Tibial nerve (tissue), 4 donors: Measurements from ENCODE around the gene LMCD1. TPM values are rescaled to one million over a fixed set of nuclear protein-coding genes. Genes with fewer than 3 reads are reported as not detected.

Source experiments
- DNase-seq, 2 donors: peaks; one replicate each; pipeline ENCODE4 v3.0.0-alpha.2; 2019; ENCODE audit warnings: low spot score in 2 of 2
- H3K27ac ChIP-seq, 4 donors: fragments of 200-600 bp; sonication (generic) in 3 of 4; one replicate each; pipeline ENCODE4 v1.5.1; 2017 to 2019; ENCODE audit warnings: mild to moderate bottlenecking in 1 of 4
- H3K27me3 ChIP-seq, 2 donors: fragments of 200-600 bp; sonication (generic) in 1 of 2; one replicate each; pipeline versions ENCODE4 v1.5.1 to v1.6.0; 2017 to 2019
- H3K36me3 ChIP-seq, 3 donors: fragments of 200-600 bp; sonication (generic); one replicate each; pipeline ENCODE4 v1.5.1; 2018 to 2019
- H3K4me1 ChIP-seq, 4 donors: fragments of 200-600 bp; sonication (generic) in 3 of 4; one replicate each; pipeline ENCODE4 v1.5.1; 2017 to 2019
- H3K4me3 ChIP-seq, 4 donors: fragments of 200-600 bp; sonication (generic) in 3 of 4; one replicate each; pipeline ENCODE4 v1.5.1; 2017 to 2019; ENCODE audit warnings: mild to moderate bottlenecking in 1 of 4, moderate library complexity in 1 of 4
- H3K9me3 ChIP-seq, 4 donors: fragments of 200-600 bp; sonication (generic) in 3 of 4; one replicate each; pipeline ENCODE4 v1.5.1; 2017 to 2019
- CTCF ChIP-seq, 5 experiments: fragments of 200-600 bp in 3 of 5; fragments of 450-650 bp in 2 of 5; sonication (generic) in 3 of 5; IDR thresholded peaks; one replicate each; pipeline ENCODE4 v1.5.1; 2016 to 2019; ENCODE audit warnings: antibody characterized with exemption in 5 of 5, mild to moderate bottlenecking in 3 of 5, moderate library complexity in 2 of 5
- EP300 ChIP-seq, 2 donors: sonication (generic); formaldehyde crosslinking; IDR thresholded peaks; one replicate each; pipeline ENCODE4 v1.6.1; 2017; ENCODE audit warnings: antibody characterized with exemption in 2 of 2, mild to moderate bottlenecking in 1 of 2
- POLR2A ChIP-seq, 2 donors: fragments of 450-650 bp; IDR thresholded peaks; one replicate each; pipeline ENCODE4 v1.6.1; 2017; ENCODE audit warnings: antibody characterized with exemption in 2 of 2, mild to moderate bottlenecking in 2 of 2, moderate library complexity in 2 of 2
- WGBS, 2 donors: methylation state at CpG; one replicate each; pipeline ENCODE4 v1.1.5; 2018; 5-methylcytosine and 5-hydroxymethylcytosine counted together
- total RNA-seq, 4 donors: library from RNA; depleted of rRNA; stranded (reverse); fragments of >200 nt; gene quantifications; one replicate each; pipeline ENCODE4 v1.1.0, GENCODE V29; 2016

Gene LMCD1
- total RNA-seq, 4 donors from 2014 or later = 81.2 to 147 (median 92.9) TPM

- DNase-seq = no peak
- peaks cover 0 to 27% (median 0%) of the 10 kb centered on the region in 4 donors for H3K4me1 ChIP-seq
- H3K4me3 ChIP-seq = no peak overlapping the region
- H3K9me3 ChIP-seq = no peaks in the 10 kb centered on the region
- no peaks in the 10 kb centered on the region for H3K27me3 ChIP-seq
- TF ChIP-seq POLR2A (IDR thresholded peaks at IDR 0.05) (no peak), EP300 (IDR thresholded peaks at IDR 0.05) (no peak), CTCF (IDR thresholded peaks at IDR 0.05) (no peak)
- H3K36me3 ChIP-seq = peaks cover 0 to 80% (median 0%) of the 10 kb centered on the region in 3 donors
- WGBS, 2 donors = 63% methylated on average over 1 of the region's 1 CpG
- H3K27ac ChIP-seq = no peak overlapping the region
These were observed 47.7 kb downstream of the LMCD1 start for GRCh38 chr3:8549354-8549753.

GRCh38 chr3:8550611-8551010 lies 49.0 kb downstream of the LMCD1 start:
- DNase-seq = peak in 1 of 2 donors; percentile 24
- Histone ChIP-seq H3K9me3 (no peaks in the 10 kb centered on the region), H3K4me1 (peaks cover 0 to 39% (median 7%) of the 10 kb centered on the region in 4 donors), H3K27ac (peak overlapping the region in 2 of 4 donors; percentile 13 to 39), H3K4me3 (no peak overlapping the region), H3K36me3 (peaks cover 0 to 74% (median 0%) of the 10 kb centered on the region in 3 donors), H3K27me3 (no peaks in the 10 kb centered on the region)
- 63 to 72% methylated on average over 6 of the region's 6 CpGs for WGBS, 2 donors
- TF ChIP-seq POLR2A (IDR thresholded peaks at IDR 0.05) (no peak), CTCF (IDR thresholded peaks at IDR 0.05) (no peak), EP300 (IDR thresholded peaks at IDR 0.05) (no peak)

- Histone ChIP-seq H3K4me1 (peaks cover 0 to 56% (median 7%) of the 10 kb centered on the region in 4 donors), H3K4me3 (no peak overlapping the region), H3K27ac (no peak overlapping the region), H3K36me3 (peaks cover 0 to 59% (median 0%) of the 10 kb centered on the region in 3 donors), H3K9me3 (no peaks in the 10 kb centered on the region), H3K27me3 (no peaks in the 10 kb centered on the region)
- WGBS, 2 donors = 78 to 87% methylated on average over 5 of the region's 5 CpGs
- DNase-seq = no peak
- no peak for TF ChIP-seq EP300 (IDR thresholded peaks at IDR 0.05)
- no peak for TF ChIP-seq POLR2A (IDR thresholded peaks at IDR 0.05)
- no peak for TF ChIP-seq CTCF (IDR thresholded peaks at IDR 0.05)
These were observed 50.7 kb downstream of the LMCD1 start for GRCh38 chr3:8552223-8552762.

- Histone ChIP-seq H3K27ac (no peak overlapping the region), H3K27me3 (no peaks in the 10 kb centered on the region), H3K9me3 (no peaks in the 10 kb centered on the region), H3K4me1 (peaks cover 0 to 64% (median 9%) of the 10 kb centered on the region in 4 donors), H3K4me3 (no peak overlapping the region), H3K36me3 (peaks cover 0 to 62% (median 0%) of the 10 kb centered on the region in 3 donors)
- no peak for DNase-seq
- 88 to 96% methylated on average over 6 of the region's 6 CpGs for WGBS, 2 donors
- TF ChIP-seq EP300 (IDR thresholded peaks at IDR 0.05) = no peak
- TF ChIP-seq POLR2A (IDR thresholded peaks at IDR 0.05) = no peak
- no peak for TF ChIP-seq CTCF (IDR thresholded peaks at IDR 0.05)
These were observed 51.8 kb downstream of the LMCD1 start for GRCh38 chr3:8553405-8553804.

GRCh38 chr3:8554696-8555095 lies 53.1 kb downstream of the LMCD1 start:
- Histone ChIP-seq H3K27ac (peak overlapping the region in 2 of 4 donors; percentile 67 to 76), H3K4me1 (peaks cover 0 to 64% (median 9%) of the 10 kb centered on the region in 4 donors), H3K36me3 (peaks cover 0 to 55% (median 0%) of the 10 kb centered on the region in 3 donors), H3K9me3 (no peaks in the 10 kb centered on the region), H3K4me3 (no peak overlapping the region), H3K27me3 (no peaks in the 10 kb centered on the region)
- WGBS, 2 donors = 46 to 62% methylated on average over 11 of the region's 11 CpGs
- DNase-seq = no peak
- no peak for TF ChIP-seq CTCF (IDR thresholded peaks at IDR 0.05)
- no peak for TF ChIP-seq EP300 (IDR thresholded peaks at IDR 0.05)
- no peak for TF ChIP-seq POLR2A (IDR thresholded peaks at IDR 0.05)
